Spleen (tissue), 7 donors: ENCODE data around the gene BCL2L11.

Experiments used
- POLR2A ChIP-seq, 3 donors: fragments of 450-650 bp; IDR thresholded peaks; one replicate each; pipeline ENCODE4 v1.5.1; 2017; ENCODE audit warnings: antibody characterized with exemption in 3 of 3, mild to moderate bottlenecking in 1 of 3
- TF ChIP-seq, protein P1 (sequence below), 11 experiments: fragments of 200-600 bp in 7 of 11; fragments of 450-650 bp in 4 of 11; sonication (generic) in 4 of 11; IDR thresholded peaks in 8 of 11; conservative IDR thresholded peaks in 3 of 11; 1 replicate in 7 of 11; 2 replicates in 4 of 11; pipeline versions ENCODE4 v1.4.0 to v1.8.0; 2016 to 2021; ENCODE audit warnings: antibody characterized with exemption in 11 of 11, inconsistent platforms in 4 of 11, mild to moderate bottlenecking in 1 of 11
- donor health status: DM: no; HTN: no; CAD: no; lungs with moderate emphysema.
- donor health status: DM: no; HTN: no; CAD: no.
- donor health status: DM: no; HTN: no; CAD: no.

DNA sequence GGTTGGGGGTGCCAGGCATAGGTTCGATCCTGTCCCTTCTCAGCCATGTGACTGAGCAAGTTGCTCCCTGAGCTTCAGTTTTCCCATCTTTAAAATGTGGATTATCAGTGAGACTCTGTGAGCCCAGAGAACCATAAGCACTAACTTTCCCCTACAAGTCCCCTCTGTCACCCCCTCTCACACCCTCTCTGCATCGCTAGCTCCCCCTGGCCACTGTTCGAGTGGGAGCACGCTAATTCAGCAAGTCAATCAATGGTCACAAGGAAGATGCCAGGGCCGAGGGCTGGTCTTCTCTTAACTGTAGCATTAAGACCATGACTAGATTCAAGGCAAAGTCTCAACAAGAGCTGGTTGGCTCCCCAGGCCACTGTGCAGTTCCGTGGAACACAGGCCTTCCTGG is 66.2 kb downstream of the BCL2L11 start:
- no peak for TF ChIP-seq POLR2A (IDR thresholded peaks at IDR 0.05)
- TF ChIP-seq, protein P1, sequence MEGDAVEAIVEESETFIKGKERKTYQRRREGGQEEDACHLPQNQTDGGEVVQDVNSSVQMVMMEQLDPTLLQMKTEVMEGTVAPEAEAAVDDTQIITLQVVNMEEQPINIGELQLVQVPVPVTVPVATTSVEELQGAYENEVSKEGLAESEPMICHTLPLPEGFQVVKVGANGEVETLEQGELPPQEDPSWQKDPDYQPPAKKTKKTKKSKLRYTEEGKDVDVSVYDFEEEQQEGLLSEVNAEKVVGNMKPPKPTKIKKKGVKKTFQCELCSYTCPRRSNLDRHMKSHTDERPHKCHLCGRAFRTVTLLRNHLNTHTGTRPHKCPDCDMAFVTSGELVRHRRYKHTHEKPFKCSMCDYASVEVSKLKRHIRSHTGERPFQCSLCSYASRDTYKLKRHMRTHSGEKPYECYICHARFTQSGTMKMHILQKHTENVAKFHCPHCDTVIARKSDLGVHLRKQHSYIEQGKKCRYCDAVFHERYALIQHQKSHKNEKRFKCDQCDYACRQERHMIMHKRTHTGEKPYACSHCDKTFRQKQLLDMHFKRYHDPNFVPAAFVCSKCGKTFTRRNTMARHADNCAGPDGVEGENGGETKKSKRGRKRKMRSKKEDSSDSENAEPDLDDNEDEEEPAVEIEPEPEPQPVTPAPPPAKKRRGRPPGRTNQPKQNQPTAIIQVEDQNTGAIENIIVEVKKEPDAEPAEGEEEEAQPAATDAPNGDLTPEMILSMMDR (IDR thresholded peaks at IDR 0.05 in 8 of 11, conservative IDR thresholded peaks at IDR 0.05 in 3 of 11), result no peak
